ENCODE measurements around the gene SLC24A4.

SLC24A4 gene

GRCh38 chr14:92495027-92495426, 172.1 kb downstream of the SLC24A4 start:
- H3K36me3 ChIP-seq (ENCODE audit: control insufficient read depth in 2 of 2, insufficient read depth in 1 of 2, low read length in 2 of 2), result no peaks in the 10 kb centered on the region
- no peaks in the 10 kb centered on the region for H3K9me3 ChIP-seq (ENCODE audit: control insufficient read depth, insufficient read depth, low read depth, low read length)
- CTCF ChIA-PET, result no interaction called here
- POLR2A ChIA-PET, result no interaction called here
- H3K27ac ChIP-seq (ENCODE audit: extremely low read depth, low read depth, low read length), result no peak overlapping the region
- TF ChIP-seq KLF17 (tag by site-specific recombination; IDR thresholded peaks at IDR 0.05) (no peak), PRDM6 (tag by site-specific recombination; IDR thresholded peaks at IDR 0.05) (no peak), ZFP69B (tag by site-specific recombination; IDR thresholded peaks at IDR 0.05) (no peak), BCL6B (tag by site-specific recombination; IDR thresholded peaks at IDR 0.05) (no peak), PATZ1 (tag by site-specific recombination; IDR thresholded peaks at IDR 0.05) (no peak), ZBTB21 (tag by site-specific recombination; IDR thresholded peaks at IDR 0.05) (no peak), SETDB1 (IDR thresholded peaks at IDR 0.05; ENCODE audit: insufficient read length, low read length) (no peak), ZNF354C (tag by site-specific recombination; IDR thresholded peaks at IDR 0.05; ENCODE audit: borderline replicate concordance, low read depth) (no peak), EGR2 (tag by site-specific recombination; IDR thresholded peaks at IDR 0.05; ENCODE audit: low read depth) (no peak), KLF7 (tag by site-specific recombination; IDR thresholded peaks at IDR 0.05; ENCODE audit: borderline replicate concordance) (no peak), ZNF596 (tag by site-specific recombination; IDR thresholded peaks at IDR 0.05) (no peak), INSM2 (tag by site-specific recombination; IDR thresholded peaks at IDR 0.05) (no peak), ZNF518A (tag by site-specific recombination; conservative IDR thresholded peaks at IDR 0.05; ENCODE audit: low read depth) (no peak), TSHZ1 (tag by site-specific recombination; IDR thresholded peaks at IDR 0.05; ENCODE audit: borderline replicate concordance) (no peak), ZNF2 (tag by site-specific recombination; IDR thresholded peaks at IDR 0.05) (no peak), TCF7L2 (IDR thresholded peaks at IDR 0.05; ENCODE audit: borderline replicate concordance, low read depth, low read length) (no peak), ZNF449 (tag by site-specific recombination; IDR thresholded peaks at IDR 0.05) (no peak)
- H3K4me3 ChIP-seq (ENCODE audit: low read depth, low read length), result no peak overlapping the region
- no peaks in the 10 kb centered on the region for H3K4me1 ChIP-seq (ENCODE audit: control insufficient read depth, insufficient read depth, low read length)

All from HEK293 (cell line).